Kidney (tissue), 14 donors: Measurements from ENCODE around the gene CAP1. TPM values are rescaled to one million over a fixed set of nuclear protein-coding genes. Genes with fewer than 3 reads are reported as not detected.

Source experiments
- DNase-seq, 5 donors: peaks; one replicate each; pipeline ENCODE4 v3.0.0-alpha.2; 2013 to 2020
- FAIRE-seq: peaks from 2 replicates; lab custom pipeline; 2012; peaks lifted over from hg19 to GRCh38; lab: Jason Lieb, UNC
- H3K27ac ChIP-seq, 2 donors: one replicate each; pipeline ENCODE4 v1.7.0; 2013; ENCODE audit warnings: low read depth in 2 of 2, low read length in 2 of 2, inconsistent platforms in 1 of 2
- H3K27me3 ChIP-seq: one replicate; pipeline ENCODE4 v1.7.1; 2013; ENCODE audit warnings: low read length, inconsistent platforms; ENCODE audit not compliant: control insufficient read depth, insufficient read depth
- H3K36me3 ChIP-seq, 3 donors: one replicate each; pipeline versions ENCODE4 v1.7.0 to v1.7.1; 2013; ENCODE audit warnings: low read length in 3 of 3, control low read depth in 1 of 3, inconsistent platforms in 1 of 3; ENCODE audit not compliant: insufficient read depth in 3 of 3, control insufficient read depth in 2 of 3
- H3K4me1 ChIP-seq, 3 donors: one replicate each; pipeline versions ENCODE4 v1.7.0 to v1.7.1; 2013; ENCODE audit warnings: low read length in 3 of 3, inconsistent platforms in 1 of 3, low read depth in 1 of 3; ENCODE audit not compliant: control insufficient read depth in 2 of 3, insufficient read depth in 2 of 3
- H3K4me3 ChIP-seq, 3 donors: one replicate each; pipeline versions ENCODE4 v1.7.0 to v1.8.1; 2013; ENCODE audit warnings: low read length in 3 of 3, control low read depth in 1 of 3, inconsistent platforms in 1 of 3
- H3K9ac ChIP-seq, 3 donors: one replicate each; pipeline versions ENCODE4 v1.7.0 to v1.7.1; 2013; ENCODE audit warnings: low read length in 3 of 3, control low read depth in 1 of 3, inconsistent platforms in 1 of 3
- H3K9me3 ChIP-seq, 3 donors: one replicate each; pipeline versions ENCODE4 v1.7.0 to v1.7.1; 2013; ENCODE audit warnings: low read length in 3 of 3, control low read depth in 1 of 3, inconsistent platforms in 1 of 3; ENCODE audit not compliant: control insufficient read depth in 2 of 3, insufficient read depth in 1 of 3
- CTCF ChIP-seq: IDR thresholded peaks from 3 replicates; pipeline ENCODE4 v1.5.1; 2012; ENCODE audit warnings: mild to moderate bottlenecking, moderate library complexity, borderline replicate concordance; ENCODE audit not compliant: insufficient read depth; ENCODE audit errors: extremely low read depth
- intact Hi-C: fragments of 100-400 bp; cut with DNase I; formaldehyde crosslinking; loops from one replicate; pipeline ENCODE4 v1.11.1; 2022
- polyA plus RNA-seq: library from polyadenylated mRNA; stranded (reverse); fragments of 350-450 nt; fragmentation: Illumina TruSeq; extraction: RNeasy Lipid Tissue Mini Kit (QIAGEN cat#74804); gene quantifications from one replicate; pipeline ENCODE4 v1.2.3, GENCODE V29; 2014; ENCODE audit warnings: low read depth, low replicate concordance; ENCODE audit not compliant: insufficient read depth
- total RNA-seq: library from RNA; stranded (reverse); fragmentation: NEBNext Ultra II Directional; extraction: Animal tissue kit (Norgen Biotek cat#: 25700); gene quantifications from one replicate; pipeline ENCODE4 v1.2.1, GENCODE V29; 2021
- donor health status: control.
- donor health status: control.
- donor health status: control.
- donor health status: control.
- donor health status: control.
- donor health status: DM: yes; HTN: yes; CAD: no.
- donor health status: Normal renal cell carcinoma (clear cell type).

Gene CAP1
- total and polyA plus RNA-seq, 2 donors from 2014 or later, result 128 to 328 TPM

GRCh38 chr1:40057310-40058030 is 16.9 kb downstream of the CAP1 start:
- H3K27ac ChIP-seq, result no peak overlapping the region
- no peaks in the 10 kb centered on the region for H3K27me3 ChIP-seq
- no peaks in the 10 kb centered on the region for H3K9me3 ChIP-seq
- DNase-seq, result no peak
- H3K4me3 ChIP-seq, result no peak overlapping the region
- H3K36me3 ChIP-seq, result peaks cover 5 to 29% (median 20%) of the 10 kb centered on the region in 3 donors
- FAIRE-seq, result no peak
- H3K4me1 ChIP-seq, result peaks cover 0 to 10% (median 7%) of the 10 kb centered on the region in 3 donors
- intact Hi-C loops, result no loop called here
- no peak overlapping the region for H3K9ac ChIP-seq
- TF ChIP-seq CTCF, result no peak

GRCh38 chr1:40058097-40058452 is 17.5 kb downstream of the CAP1 start:
- no peak for TF ChIP-seq CTCF
- Histone ChIP-seq H3K27me3 (no peaks in the 10 kb centered on the region), H3K9ac (no peak overlapping the region), H3K4me3 (no peak overlapping the region), H3K36me3 (peaks cover 5 to 29% (median 20%) of the 10 kb centered on the region in 3 donors), H3K27ac (peak overlapping the region in 1 of 2 donors; percentile 48), H3K4me1 (peaks cover 0 to 10% (median 7%) of the 10 kb centered on the region in 3 donors), H3K9me3 (no peaks in the 10 kb centered on the region)
- FAIRE-seq (no peak), DNase-seq (no peak)
- intact Hi-C loops, result no loop called here

GRCh38 chr1:40058453-40059337 is 18.2 kb downstream of the CAP1 start:
- no peaks in the 10 kb centered on the region for H3K27me3 ChIP-seq
- intact Hi-C loops, result no loop called here
- no peak overlapping the region for H3K9ac ChIP-seq
- no peaks in the 10 kb centered on the region for H3K9me3 ChIP-seq
- peak overlapping the region in 1 of 2 donors; percentile 48 for H3K27ac ChIP-seq
- DNase-seq, result no peak
- TF ChIP-seq CTCF, result no peak
- FAIRE-seq, result no peak
- H3K4me1 ChIP-seq, result peaks cover 0 to 10% (median 7%) of the 10 kb centered on the region in 3 donors
- no peak overlapping the region for H3K4me3 ChIP-seq
- H3K36me3 ChIP-seq, result peaks cover 7 to 33% (median 23%) of the 10 kb centered on the region in 3 donors
